H1 (cell line): ENCODE measurements around the gene KIF26B. TPM values are rescaled to one million over a fixed set of nuclear protein-coding genes. Genes with fewer than 3 reads are reported as not detected.
A peak's percentile ranks its signal among the peaks of the same experiment; 100 is the strongest.

Experiments
- CTCF ChIA-PET: fragments of 300-600 bp; sonication (Branson Sonifier 250); formaldehyde crosslinking; loops from one replicate; lab custom pipeline; 2021; ENCODE audit not compliant: partially characterized antibody; lab: Charles Lee
- POLR2A ChIA-PET: fragments of 300-600 bp; sonication (Branson Sonifier 250); formaldehyde crosslinking; loops from one replicate; lab custom pipeline; 2021; ENCODE audit warnings: inconsistent platforms; ENCODE audit not compliant: partially characterized antibody; lab: Charles Lee
- DNase-seq, 2 experiments: peaks; one replicate each; pipeline versions ENCODE4 v3.0.0 to v3.0.0-alpha.2; 2010 to 2022; ENCODE audit warnings: low spot score in 2 of 2, low read depth in 1 of 2, mixed read lengths in 1 of 2
- FAIRE-seq: peaks from 2 replicates; lab custom pipeline; 2011; peaks lifted over from hg19 to GRCh38; lab: Jason Lieb, UNC
- H2AFZ ChIP-seq: 2 replicates; pipeline ENCODE4 v1.8.1; 2012; ENCODE audit warnings: low read length, inconsistent platforms
- H2AK5ac ChIP-seq: 2 replicates; pipeline ENCODE4 v1.6.1; 2013; ENCODE audit warnings: low read depth, low read length
- H2BK120ac ChIP-seq: replicated peaks from 2 replicates; pipeline ENCODE3; 2013; ENCODE audit warnings: low read depth, low read length, inconsistent platforms
- H2BK12ac ChIP-seq: 2 replicates; pipeline ENCODE4 v1.6.1; 2013; ENCODE audit warnings: low read depth, low read length
- H2BK15ac ChIP-seq: 2 replicates; pipeline ENCODE4 v1.6.1; 2013; ENCODE audit warnings: low read length
- H2BK20ac ChIP-seq: 2 replicates; pipeline ENCODE4 v1.6.1; 2013; ENCODE audit warnings: low read length
- H2BK5ac ChIP-seq: 2 replicates; pipeline ENCODE4 v1.6.1; 2013; ENCODE audit warnings: low read depth, low read length
- H3K14ac ChIP-seq: 2 replicates; pipeline ENCODE4 v1.6.1; 2013; ENCODE audit warnings: inconsistent platforms; ENCODE audit not compliant: insufficient read length
- H3K18ac ChIP-seq: 2 replicates; pipeline ENCODE4 v1.6.1; 2013; ENCODE audit warnings: low read length; ENCODE audit errors: extremely low read depth
- H3K23ac ChIP-seq: 2 replicates; pipeline ENCODE4 v1.6.1; 2013; ENCODE audit warnings: inconsistent platforms; ENCODE audit not compliant: insufficient read length
- H3K23me2 ChIP-seq: 2 replicates; pipeline ENCODE4 v1.6.1; 2013; ENCODE audit warnings: low read depth, low read length
- H3K27ac ChIP-seq: 2 replicates; pipeline ENCODE4 v1.6.1; 2011; ENCODE audit warnings: low read depth, low read length, inconsistent platforms
- H3K27me3 ChIP-seq, 4 experiments: replicated peaks in 1 of 4; 1 replicate in 1 of 4; 2 replicates in 3 of 4; pipeline versions ENCODE4 v1.6.1 to v1.8.1; 2011 to 2013; ENCODE audit warnings: low read length in 3 of 4, mild to moderate bottlenecking in 3 of 4, inconsistent platforms in 2 of 4, mixed read lengths in 2 of 4, moderate library complexity in 1 of 4; ENCODE audit not compliant: control insufficient read depth in 3 of 4, insufficient read depth in 3 of 4; ENCODE audit errors: extremely low read depth in 1 of 4
- H3K36me3 ChIP-seq, 4 experiments: 2 replicates each; pipeline versions ENCODE4 v1.6.1 to v1.8.1; 2011 to 2013; ENCODE audit warnings: mild to moderate bottlenecking in 4 of 4, low read length in 3 of 4, moderate library complexity in 2 of 4, control low read depth in 1 of 4, inconsistent platforms in 1 of 4; ENCODE audit not compliant: insufficient read depth in 4 of 4, control insufficient read depth in 2 of 4
- H3K4ac ChIP-seq: replicated peaks from 2 replicates; pipeline ENCODE3; 2013; ENCODE audit warnings: low read length, low read depth, mixed read lengths, inconsistent platforms; ENCODE audit not compliant: insufficient read length
- H3K4me1 ChIP-seq, 4 experiments: replicated peaks in 1 of 4; 1 replicate in 1 of 4; 2 replicates in 3 of 4; pipeline versions ENCODE4 v1.6.1 to v1.8.1; 2011 to 2013; ENCODE audit warnings: low read length in 3 of 4, inconsistent platforms in 2 of 4, mixed read lengths in 1 of 4; ENCODE audit not compliant: insufficient read depth in 4 of 4, control insufficient read depth in 3 of 4
- H3K4me2 ChIP-seq, 2 experiments: 2 replicates each; pipeline versions ENCODE4 v1.6.1 to v1.8.1; 2011 to 2013; ENCODE audit warnings: low read depth in 2 of 2, low read length in 2 of 2, control low read depth in 1 of 2, inconsistent platforms in 1 of 2, mild to moderate bottlenecking in 1 of 2; ENCODE audit not compliant: insufficient read depth in 1 of 2
- H3K4me3 ChIP-seq, 4 experiments: fragments of 200-600, 300-600 bp in 1 of 4; sonication (generic), shearing (Covaris generic), sonication (Bioruptor Twin) in 1 of 4; 2 replicates each; pipeline versions ENCODE4 v1.5.1 to v1.8.1; 2011 to 2016; ENCODE audit warnings: low read length in 4 of 4, low read depth in 3 of 4, control low read depth in 2 of 4, inconsistent platforms in 2 of 4, mild to moderate bottlenecking in 2 of 4, mixed read lengths in 1 of 4, moderate library complexity in 1 of 4; ENCODE audit not compliant: insufficient read depth in 2 of 4; ENCODE audit errors: extremely low read depth in 1 of 4
- H3K56ac ChIP-seq: replicated peaks from 2 replicates; pipeline ENCODE3; 2013; ENCODE audit warnings: low read depth, mild to moderate bottlenecking, mixed read lengths, low read length, inconsistent platforms; ENCODE audit not compliant: insufficient read length
- H3K79me1 ChIP-seq: 2 replicates; pipeline ENCODE4 v1.6.1; 2013; ENCODE audit warnings: low read depth, low read length, control low read depth
- H3K79me2 ChIP-seq, 2 experiments: 2 replicates each; pipeline versions ENCODE4 v1.6.1 to v1.8.1; 2012 to 2013; ENCODE audit warnings: low read length in 2 of 2, mild to moderate bottlenecking in 2 of 2, inconsistent platforms in 1 of 2; ENCODE audit not compliant: insufficient read depth in 2 of 2, control insufficient read depth in 1 of 2
- H3K9ac ChIP-seq, 4 experiments: replicated peaks in 1 of 4; 1 replicate in 1 of 4; 2 replicates in 3 of 4; pipeline versions ENCODE4 v1.6.1 to v1.8.1; 2011 to 2013; ENCODE audit warnings: low read depth in 3 of 4, low read length in 3 of 4, control low read depth in 2 of 4, mild to moderate bottlenecking in 2 of 4, moderate library complexity in 2 of 4, inconsistent platforms in 1 of 4; ENCODE audit errors: extremely low read depth in 1 of 4
- H3K9me3 ChIP-seq, 2 experiments: 2 replicates each; pipeline versions ENCODE4 v1.6.1 to v1.8.1; 2012 to 2013; ENCODE audit warnings: mild to moderate bottlenecking in 2 of 2, moderate library complexity in 2 of 2, control low read depth in 1 of 2, inconsistent platforms in 1 of 2, low read depth in 1 of 2, low read length in 1 of 2, mixed read lengths in 1 of 2; ENCODE audit not compliant: insufficient read depth in 2 of 2
- H4K20me1 ChIP-seq, 2 experiments: replicated peaks in 1 of 2; 2 replicates each; pipeline versions ENCODE3 to v1.8.1; 2011 to 2013; ENCODE audit warnings: inconsistent platforms in 2 of 2, low read length in 2 of 2, mild to moderate bottlenecking in 1 of 2; ENCODE audit not compliant: insufficient read depth in 2 of 2, control insufficient read depth in 1 of 2
- H4K5ac ChIP-seq: 2 replicates; pipeline ENCODE4 v1.6.1; 2013; ENCODE audit warnings: low read length, low read depth, mixed read lengths, inconsistent platforms; ENCODE audit not compliant: insufficient read length
- H4K8ac ChIP-seq: 2 replicates; pipeline ENCODE4 v1.8.0; 2013; ENCODE audit warnings: mild to moderate bottlenecking, moderate library complexity, low read length, inconsistent platforms; ENCODE audit not compliant: insufficient read depth; ENCODE audit errors: extremely low read depth
- H4K91ac ChIP-seq: replicated peaks from 2 replicates; pipeline ENCODE3; 2013; ENCODE audit warnings: low read length, mixed read lengths, inconsistent platforms; ENCODE audit not compliant: insufficient read length
- EGR1 ChIP-seq: IDR thresholded peaks from 2 replicates; pipeline ENCODE4 v1.6.1; 2011; ENCODE audit warnings: low read depth, low read length, borderline replicate concordance
- WGBS, 2 experiments: shearing (Covaris generic) in 1 of 2; methylation state at CpG; one replicate each; pipeline versions ENCODE4 v1.1.6 to v1.1.7; 2013 to 2015; ENCODE audit warnings: low lambda C conversion rate in 2 of 2, mixed read lengths in 2 of 2, inconsistent platforms in 1 of 2, low coverage in 1 of 2, missing lambda C conversion rate in 1 of 2; ENCODE audit not compliant: insufficient replicate concordance in 2 of 2, insufficient coverage in 1 of 2, insufficient read length in 1 of 2; ENCODE audit errors: extremely low coverage in 1 of 2, missing lambda C conversion rate in 1 of 2; 5-methylcytosine and 5-hydroxymethylcytosine counted together
- polyA plus RNA-seq, 7 experiments: library from polyadenylated mRNA; depleted of rRNA in 3 of 7; stranded (reverse) in 5 of 7; unstranded in 2 of 7; fragments of >200 nt in 5 of 7; fragments of 200-250 nt in 2 of 7; gene quantifications; 1 replicate in 5 of 7; 2 replicates in 1 of 7; 4 replicates in 1 of 7; pipeline versions ENCODE4 v1.2.1 to v1.2.3, GENCODE V29; 2011 to 2013; ENCODE audit warnings: missing spikeins in 2 of 7, mixed read lengths in 2 of 7
- total RNA-seq: library from RNA; stranded (reverse); fragmentation: NEBNext Ultra II Directional; extraction: Animal tissue kit (Norgen Biotek cat#: 25700); gene quantifications from 2 replicates; pipeline ENCODE4 v1.2.1, GENCODE V29; 2021

KIF26B gene
- total and polyA plus RNA-seq, 2 of the 8 experiments (the other 6 are each of a cell fraction or from before 2014, with no cell fraction given): 0.06 to 0.28 TPM

GRCh38 chr1:245241526-245242130 is 86.8 kb downstream of the KIF26B start:
- Histone ChIP-seq H3K27me3 (no peaks in the 10 kb centered on the region), H2BK15ac (no peak overlapping the region), H3K9me3 (no peaks in the 10 kb centered on the region), H3K4me1 (no peaks in the 10 kb centered on the region), H4K91ac (no peak overlapping the region), H2BK20ac (no peak overlapping the region), H2BK120ac (no peak overlapping the region), H2BK12ac (no peak overlapping the region), H3K4ac (no peak overlapping the region), H4K5ac (no peak overlapping the region), H3K36me3 (no peaks in the 10 kb centered on the region), H2AK5ac (no peak overlapping the region), H4K8ac (peak overlapping the region; percentile 38), H2AFZ (no peak overlapping the region), H3K18ac (no peak overlapping the region; the same call in 1 of the 2 replicates), H3K9ac (no peak overlapping the region), H3K14ac (no peak overlapping the region), H4K20me1 (no peaks in the 10 kb centered on the region), H3K56ac (no peak overlapping the region), H3K79me2 (no peaks in the 10 kb centered on the region), H3K27ac (no peak overlapping the region), H3K23ac (no peak overlapping the region), H3K79me1 (no peaks in the 10 kb centered on the region), H3K4me3 (no peak overlapping the region), H3K23me2 (no peaks in the 10 kb centered on the region), H3K4me2 (no peak overlapping the region), H2BK5ac (no peak overlapping the region)
- WGBS, 2 experiments: 88% methylated on average over 14 of the region's 14 CpGs; no CpG with 5 or more reads in 1 of the 2 experiments
- ChIA-PET POLR2A (no interaction called here), CTCF (interaction anchor here (1.6 to 2.2 kb wide), 2 partner anchors 15 to 86 kb away, joined by 4 to 6 read pairs; no protein-coding TSS in a partner anchor)
- FAIRE-seq (no peak), DNase-seq (no peak)
- no peak for TF ChIP-seq EGR1
